Measurements from ENCODE around the gene PPFIA4. TPM values are rescaled to one million over a fixed set of nuclear protein-coding genes. Genes with fewer than 3 reads are reported as not detected.

Gene PPFIA4
- total RNA-seq, 3 donors from 2014 or later (not counting 1 experiment from before 2014, with no cell fraction given): 0.18 to 0.88 (median 0.33) TPM

DNA sequence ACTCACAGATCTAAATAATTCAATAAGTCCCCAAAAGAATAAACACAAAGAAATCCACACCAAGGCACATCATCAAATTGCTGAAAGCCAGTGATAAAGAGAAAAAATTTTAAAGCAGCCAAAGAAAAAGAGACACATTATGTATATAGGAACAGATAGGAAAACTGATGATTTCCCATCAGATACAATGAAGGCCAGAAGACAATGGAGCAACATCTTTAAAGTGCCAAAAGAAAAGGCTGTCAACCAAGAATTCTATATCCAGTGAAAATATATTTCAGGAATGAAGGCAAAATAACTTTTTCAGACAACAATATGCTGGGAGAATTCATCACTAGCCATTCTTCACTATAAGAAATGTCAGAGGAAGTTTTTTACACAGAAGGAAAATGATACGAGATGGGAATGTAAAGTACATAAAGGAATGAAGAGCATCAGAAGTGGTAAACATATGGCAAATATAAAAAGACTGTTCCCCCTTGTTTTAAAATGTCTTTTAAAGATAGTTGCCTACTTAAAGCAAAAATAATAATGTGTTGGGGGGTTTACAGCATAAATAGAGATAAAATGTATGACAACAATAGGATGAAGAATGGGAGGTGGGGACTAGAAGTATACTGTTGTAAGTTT lies 68.9 kb downstream of the PPFIA4 start:
- Histone ChIP-seq H3K27ac (ENCODE audit: low read length) (no peak overlapping the region), H3K9me3 (ENCODE audit: control insufficient read depth, insufficient read depth, low read length) (peaks cover 8% of the 10 kb centered on the region), H3K4me1 (ENCODE audit: control insufficient read depth, insufficient read depth, low read length) (no peaks in the 10 kb centered on the region), H3K4me3 (ENCODE audit: low read length) (no peak overlapping the region), H3K36me3 (ENCODE audit: control insufficient read depth, insufficient read depth, low read length) (no peaks in the 10 kb centered on the region), H3K27me3 (ENCODE audit: control insufficient read depth, insufficient read depth, low read length) (no peaks in the 10 kb centered on the region)
- 100% methylated on average over 1 of the region's 1 CpG for WGBS (ENCODE audit: insufficient coverage)
- peaks cover 27 to 47% of the 10 kb centered on the region in 2 donors for H3K27me3 Mint-ChIP-seq (ENCODE audit: low read depth in 2 of 2)
- H3K9me3 Mint-ChIP-seq: peaks cover 11 to 15% of the 10 kb centered on the region in 2 donors
- H3K27ac Mint-ChIP-seq: no peak overlapping the region
- ATAC-seq: no peak
- TF ChIP-seq, protein P1, sequence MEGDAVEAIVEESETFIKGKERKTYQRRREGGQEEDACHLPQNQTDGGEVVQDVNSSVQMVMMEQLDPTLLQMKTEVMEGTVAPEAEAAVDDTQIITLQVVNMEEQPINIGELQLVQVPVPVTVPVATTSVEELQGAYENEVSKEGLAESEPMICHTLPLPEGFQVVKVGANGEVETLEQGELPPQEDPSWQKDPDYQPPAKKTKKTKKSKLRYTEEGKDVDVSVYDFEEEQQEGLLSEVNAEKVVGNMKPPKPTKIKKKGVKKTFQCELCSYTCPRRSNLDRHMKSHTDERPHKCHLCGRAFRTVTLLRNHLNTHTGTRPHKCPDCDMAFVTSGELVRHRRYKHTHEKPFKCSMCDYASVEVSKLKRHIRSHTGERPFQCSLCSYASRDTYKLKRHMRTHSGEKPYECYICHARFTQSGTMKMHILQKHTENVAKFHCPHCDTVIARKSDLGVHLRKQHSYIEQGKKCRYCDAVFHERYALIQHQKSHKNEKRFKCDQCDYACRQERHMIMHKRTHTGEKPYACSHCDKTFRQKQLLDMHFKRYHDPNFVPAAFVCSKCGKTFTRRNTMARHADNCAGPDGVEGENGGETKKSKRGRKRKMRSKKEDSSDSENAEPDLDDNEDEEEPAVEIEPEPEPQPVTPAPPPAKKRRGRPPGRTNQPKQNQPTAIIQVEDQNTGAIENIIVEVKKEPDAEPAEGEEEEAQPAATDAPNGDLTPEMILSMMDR (IDR thresholded peaks at IDR 0.05): no peak
- H3K36me3 Mint-ChIP-seq: peaks cover 16% of the 10 kb centered on the region
- intact Hi-C loops (cut with micrococcal nuclease): no loop called here
- DNase-seq: no peak
- no peak overlapping the region for H3K4me3 Mint-ChIP-seq
- no peaks in the 10 kb centered on the region for H3K4me1 Mint-ChIP-seq

DNA sequence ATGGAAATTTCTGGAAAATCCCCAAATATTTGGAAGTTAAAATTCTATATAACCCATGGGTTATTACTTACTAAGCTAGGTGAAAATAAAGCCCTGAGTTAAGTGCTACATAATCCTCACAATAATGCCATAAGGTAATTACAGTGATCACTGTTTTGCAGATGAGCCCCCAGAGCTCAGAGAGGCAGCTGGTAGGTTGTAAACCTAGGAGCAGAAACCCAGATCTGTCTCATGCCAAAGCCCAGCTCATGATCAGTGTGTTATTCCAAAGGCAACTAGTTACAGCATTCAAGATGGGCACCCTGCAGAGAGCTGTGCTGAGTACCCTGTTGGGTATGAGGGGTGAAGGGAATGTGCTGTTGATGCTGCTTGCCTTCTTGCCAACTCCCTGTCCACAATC lies 70.3 kb downstream of the PPFIA4 start:
- no peak for DNase-seq
- Mint-ChIP-seq H3K4me1 (no peaks in the 10 kb centered on the region), H3K27ac (no peak overlapping the region), H3K27me3 (ENCODE audit: low read depth in 2 of 2) (peaks cover 25 to 47% of the 10 kb centered on the region in 2 donors), H3K36me3 (peaks cover 16% of the 10 kb centered on the region), H3K9me3 (peaks cover 11 to 15% of the 10 kb centered on the region in 2 donors), H3K4me3 (no peak overlapping the region)
- H3K36me3 ChIP-seq (ENCODE audit: control insufficient read depth, insufficient read depth, low read length): no peaks in the 10 kb centered on the region
- peaks cover 8% of the 10 kb centered on the region for H3K9me3 ChIP-seq (ENCODE audit: control insufficient read depth, insufficient read depth, low read length)
- intact Hi-C loops (cut with micrococcal nuclease): no loop called here
- no peak overlapping the region for H3K27ac ChIP-seq (ENCODE audit: low read length)
- no peak for ATAC-seq
- H3K27me3 ChIP-seq (ENCODE audit: control insufficient read depth, insufficient read depth, low read length): no peaks in the 10 kb centered on the region
- H3K4me3 ChIP-seq (ENCODE audit: low read length): no peak overlapping the region
- TF ChIP-seq, protein P1 (IDR thresholded peaks at IDR 0.05): no peak
- H3K4me1 ChIP-seq (ENCODE audit: control insufficient read depth, insufficient read depth, low read length): no peaks in the 10 kb centered on the region

DNA sequence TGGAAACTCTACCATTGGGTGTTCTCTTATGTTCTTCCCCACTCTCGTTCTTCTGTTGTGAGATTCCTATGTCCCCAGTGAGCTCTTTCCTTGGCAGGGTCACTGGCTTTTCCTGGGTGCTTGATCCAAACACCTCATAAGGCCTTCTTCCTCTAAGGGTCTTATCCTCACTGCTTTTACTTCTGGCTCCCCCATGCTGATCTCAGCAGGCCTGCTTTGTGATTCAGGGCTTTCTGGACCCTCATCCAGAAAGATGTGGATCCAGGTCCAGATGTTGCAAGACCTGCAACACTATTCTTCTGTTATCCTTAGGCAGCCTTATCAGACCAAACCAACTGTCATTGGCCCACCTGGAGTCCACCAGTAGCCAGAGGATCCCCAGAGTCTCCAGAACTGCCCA lies 70.7 kb downstream of the PPFIA4 start:
- Histone ChIP-seq H3K9me3 (ENCODE audit: control insufficient read depth, insufficient read depth, low read length) (peaks cover 8% of the 10 kb centered on the region), H3K4me3 (ENCODE audit: low read length) (no peak overlapping the region), H3K27me3 (ENCODE audit: control insufficient read depth, insufficient read depth, low read length) (no peaks in the 10 kb centered on the region), H3K27ac (ENCODE audit: low read length) (no peak overlapping the region), H3K4me1 (ENCODE audit: control insufficient read depth, insufficient read depth, low read length) (no peaks in the 10 kb centered on the region), H3K36me3 (ENCODE audit: control insufficient read depth, insufficient read depth, low read length) (no peaks in the 10 kb centered on the region)
- no peak for DNase-seq
- Mint-ChIP-seq H3K27ac (no peak overlapping the region), H3K4me1 (no peaks in the 10 kb centered on the region), H3K36me3 (peaks cover 16% of the 10 kb centered on the region), H3K27me3 (ENCODE audit: low read depth in 2 of 2) (peaks cover 25 to 45% of the 10 kb centered on the region in 2 donors), H3K4me3 (no peak overlapping the region), H3K9me3 (peaks cover 11 to 15% of the 10 kb centered on the region in 2 donors)
- 74% methylated on average over 1 of the region's 1 CpG for WGBS (ENCODE audit: insufficient coverage)
- intact Hi-C loops (cut with micrococcal nuclease): no loop called here
- TF ChIP-seq, protein P1 (IDR thresholded peaks at IDR 0.05): no peak
- no peak for ATAC-seq

DNA sequence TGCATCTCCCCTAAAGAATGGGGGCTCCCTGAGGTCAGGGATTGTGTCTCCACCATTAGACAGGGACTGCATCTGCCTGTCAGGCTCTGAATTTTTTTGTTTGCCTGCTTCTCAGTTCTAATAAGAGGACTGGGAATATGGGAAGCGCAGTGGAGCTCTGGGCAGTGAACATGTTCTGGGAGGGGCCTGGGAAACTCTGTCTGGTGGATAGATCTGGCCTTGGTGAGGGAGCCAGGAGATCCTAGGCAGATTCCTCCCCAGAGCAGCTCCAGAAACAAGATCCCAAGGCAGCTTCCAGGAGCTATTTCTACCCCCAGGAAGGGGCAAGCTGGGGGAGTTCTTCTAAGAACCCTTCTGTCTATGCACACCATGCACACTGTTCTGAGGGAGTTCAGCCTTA lies 72.2 kb downstream of the PPFIA4 start:
- H3K27ac ChIP-seq (ENCODE audit: low read length): no peak overlapping the region
- H3K36me3 Mint-ChIP-seq: peaks cover 16% of the 10 kb centered on the region
- intact Hi-C loops (cut with micrococcal nuclease): no loop called here
- H3K4me1 ChIP-seq (ENCODE audit: control insufficient read depth, insufficient read depth, low read length): no peaks in the 10 kb centered on the region
- H3K27me3 ChIP-seq (ENCODE audit: control insufficient read depth, insufficient read depth, low read length): no peaks in the 10 kb centered on the region
- no peak overlapping the region for H3K4me3 ChIP-seq (ENCODE audit: low read length)
- no peaks in the 10 kb centered on the region for H3K36me3 ChIP-seq (ENCODE audit: control insufficient read depth, insufficient read depth, low read length)
- no peak for ATAC-seq
- no peak overlapping the region for H3K4me3 Mint-ChIP-seq
- H3K9me3 ChIP-seq (ENCODE audit: control insufficient read depth, insufficient read depth, low read length): peaks cover 8% of the 10 kb centered on the region
- peaks cover 11 to 15% of the 10 kb centered on the region in 2 donors for H3K9me3 Mint-ChIP-seq
- DNase-seq: no peak
- H3K27me3 Mint-ChIP-seq (ENCODE audit: low read depth in 2 of 2): peaks cover 23 to 38% of the 10 kb centered on the region in 2 donors
- no peaks in the 10 kb centered on the region for H3K4me1 Mint-ChIP-seq
- WGBS (ENCODE audit: insufficient coverage): 95% methylated on average over 1 of the region's 1 CpG
- TF ChIP-seq, protein P1 (IDR thresholded peaks at IDR 0.05): no peak
- no peak overlapping the region for H3K27ac Mint-ChIP-seq

Data from natural killer cell (primary cell).